Thoracic aorta (tissue), 2 donors: ENCODE results near the gene TBL3. TPM values are rescaled to one million over a fixed set of nuclear protein-coding genes. Genes with fewer than 3 reads are reported as not detected.

Experiments used
- ATAC-seq: fragments of 150-250 bp; one replicate; pipeline ENCODE4 v1.8.0; 2017; ENCODE audit warnings: low read depth; ENCODE audit not compliant: insufficient number of reproducible peaks, low FRiP score
- DNase-seq: peaks from one replicate; pipeline ENCODE4 v3.0.0-alpha.2; 2020; ENCODE audit warnings: low spot score
- H3K27ac ChIP-seq, 2 donors: fragments of 200-600 bp; sonication (generic); 1 replicate in 1 of 2; 2 replicates in 1 of 2; pipeline ENCODE4 v1.5.1; 2016; ENCODE audit warnings: mild to moderate bottlenecking in 2 of 2, moderate library complexity in 2 of 2
- H3K27me3 ChIP-seq: fragments of 200-600 bp; sonication (generic); replicated peaks from 2 replicates; pipeline ENCODE4 v1.6.0; 2016; ENCODE audit warnings: mild to moderate bottlenecking; ENCODE audit not compliant: insufficient read depth
- H3K36me3 ChIP-seq: fragments of 200-600 bp; sonication (generic); one replicate; pipeline ENCODE4 v1.5.1; 2016
- H3K4me1 ChIP-seq, 2 donors: fragments of 200-600 bp; sonication (generic); 1 replicate in 1 of 2; 2 replicates in 1 of 2; pipeline versions ENCODE4 v1.5.1 to v1.6.0; 2016; ENCODE audit warnings: low read depth in 2 of 2, mild to moderate bottlenecking in 1 of 2; ENCODE audit not compliant: control insufficient read depth in 1 of 2
- H3K4me3 ChIP-seq: fragments of 200-600 bp; sonication (generic); 2 replicates; pipeline ENCODE4 v1.5.1; 2016; ENCODE audit warnings: mild to moderate bottlenecking
- H3K9me3 ChIP-seq: fragments of 200-600 bp; sonication (generic); 2 replicates; pipeline ENCODE4 v1.5.1; 2016
- total RNA-seq, 2 donors: library from RNA; depleted of rRNA; stranded (reverse); fragments of >200 nt; gene quantifications; one replicate each; pipeline versions ENCODE4 v1.1.0 to v1.2.3, GENCODE V29; 2016
- TF ChIP-seq, protein P1 (sequence below): fragments of 200-600 bp; sonication (generic); IDR thresholded peaks from one replicate; pipeline ENCODE4 v1.5.1; 2019; ENCODE audit warnings: antibody characterized with exemption

TBL3 gene
- total RNA-seq, 2 donors from 2014 or later: 22.2 to 44.8 TPM

GRCh38 chr16:1941162-1942046 lies 30.4 kb upstream of the TBL3 start:
- Histone ChIP-seq H3K27ac (peak overlapping the region; percentile 2 to 90), H3K36me3 (peaks cover 36% of the 10 kb centered on the region), H3K4me3 (peak overlapping the region; percentile 97), H3K27me3 (no peaks in the 10 kb centered on the region), H3K9me3 (no peaks in the 10 kb centered on the region), H3K4me1 (peaks cover 3 to 13% of the 10 kb centered on the region in 2 donors)
- DNase-seq (no peak), ATAC-seq (no peak)
- TF ChIP-seq, protein P1, sequence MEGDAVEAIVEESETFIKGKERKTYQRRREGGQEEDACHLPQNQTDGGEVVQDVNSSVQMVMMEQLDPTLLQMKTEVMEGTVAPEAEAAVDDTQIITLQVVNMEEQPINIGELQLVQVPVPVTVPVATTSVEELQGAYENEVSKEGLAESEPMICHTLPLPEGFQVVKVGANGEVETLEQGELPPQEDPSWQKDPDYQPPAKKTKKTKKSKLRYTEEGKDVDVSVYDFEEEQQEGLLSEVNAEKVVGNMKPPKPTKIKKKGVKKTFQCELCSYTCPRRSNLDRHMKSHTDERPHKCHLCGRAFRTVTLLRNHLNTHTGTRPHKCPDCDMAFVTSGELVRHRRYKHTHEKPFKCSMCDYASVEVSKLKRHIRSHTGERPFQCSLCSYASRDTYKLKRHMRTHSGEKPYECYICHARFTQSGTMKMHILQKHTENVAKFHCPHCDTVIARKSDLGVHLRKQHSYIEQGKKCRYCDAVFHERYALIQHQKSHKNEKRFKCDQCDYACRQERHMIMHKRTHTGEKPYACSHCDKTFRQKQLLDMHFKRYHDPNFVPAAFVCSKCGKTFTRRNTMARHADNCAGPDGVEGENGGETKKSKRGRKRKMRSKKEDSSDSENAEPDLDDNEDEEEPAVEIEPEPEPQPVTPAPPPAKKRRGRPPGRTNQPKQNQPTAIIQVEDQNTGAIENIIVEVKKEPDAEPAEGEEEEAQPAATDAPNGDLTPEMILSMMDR: no peak

DNA sequence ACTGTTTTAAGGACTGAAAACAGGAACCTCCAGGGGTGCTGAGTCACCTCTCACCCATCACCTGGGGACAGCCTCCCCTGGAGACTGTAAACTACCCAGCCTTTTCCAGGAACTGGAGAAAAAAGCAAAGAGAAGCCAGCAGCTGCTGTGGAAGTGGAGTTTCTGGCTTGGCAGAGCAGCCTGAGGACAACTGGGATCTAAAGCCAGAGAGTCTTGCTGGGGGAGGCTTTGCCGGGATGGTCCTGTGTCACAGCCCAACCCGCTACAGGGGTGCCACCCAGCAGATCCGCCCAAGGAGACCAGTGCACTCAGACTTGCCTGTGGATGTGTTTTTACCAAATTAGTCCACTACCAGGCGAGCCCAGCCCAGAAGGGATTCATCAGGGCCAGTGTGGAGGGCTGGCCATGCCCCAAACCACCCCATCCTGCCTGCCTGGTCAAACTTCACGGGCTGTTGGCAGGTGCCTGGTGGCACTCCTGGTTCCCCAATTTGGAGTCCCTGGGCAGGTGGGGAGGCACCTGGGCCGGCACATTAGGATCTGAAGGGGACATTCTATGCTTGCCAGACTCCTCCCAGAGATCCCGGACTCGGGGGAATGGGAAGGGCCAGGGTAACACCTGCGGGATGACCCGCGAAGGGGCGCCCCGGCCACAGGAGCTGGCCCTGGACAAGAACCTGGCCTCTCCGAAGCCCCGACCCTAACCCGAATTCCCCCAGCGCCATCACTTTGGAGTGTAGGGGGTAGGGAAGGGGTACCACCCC lies 29.6 kb upstream of the TBL3 start:
- Histone ChIP-seq H3K27me3 (no peaks in the 10 kb centered on the region), H3K9me3 (no peaks in the 10 kb centered on the region), H3K27ac (peak overlapping the region; percentile 82 to 90), H3K4me1 (peaks cover 3 to 13% of the 10 kb centered on the region in 2 donors), H3K4me3 (peak overlapping the region; percentile 97), H3K36me3 (peaks cover 30% of the 10 kb centered on the region)
- no peak for ATAC-seq
- TF ChIP-seq, protein P1: no peak
- no peak for DNase-seq

DNA sequence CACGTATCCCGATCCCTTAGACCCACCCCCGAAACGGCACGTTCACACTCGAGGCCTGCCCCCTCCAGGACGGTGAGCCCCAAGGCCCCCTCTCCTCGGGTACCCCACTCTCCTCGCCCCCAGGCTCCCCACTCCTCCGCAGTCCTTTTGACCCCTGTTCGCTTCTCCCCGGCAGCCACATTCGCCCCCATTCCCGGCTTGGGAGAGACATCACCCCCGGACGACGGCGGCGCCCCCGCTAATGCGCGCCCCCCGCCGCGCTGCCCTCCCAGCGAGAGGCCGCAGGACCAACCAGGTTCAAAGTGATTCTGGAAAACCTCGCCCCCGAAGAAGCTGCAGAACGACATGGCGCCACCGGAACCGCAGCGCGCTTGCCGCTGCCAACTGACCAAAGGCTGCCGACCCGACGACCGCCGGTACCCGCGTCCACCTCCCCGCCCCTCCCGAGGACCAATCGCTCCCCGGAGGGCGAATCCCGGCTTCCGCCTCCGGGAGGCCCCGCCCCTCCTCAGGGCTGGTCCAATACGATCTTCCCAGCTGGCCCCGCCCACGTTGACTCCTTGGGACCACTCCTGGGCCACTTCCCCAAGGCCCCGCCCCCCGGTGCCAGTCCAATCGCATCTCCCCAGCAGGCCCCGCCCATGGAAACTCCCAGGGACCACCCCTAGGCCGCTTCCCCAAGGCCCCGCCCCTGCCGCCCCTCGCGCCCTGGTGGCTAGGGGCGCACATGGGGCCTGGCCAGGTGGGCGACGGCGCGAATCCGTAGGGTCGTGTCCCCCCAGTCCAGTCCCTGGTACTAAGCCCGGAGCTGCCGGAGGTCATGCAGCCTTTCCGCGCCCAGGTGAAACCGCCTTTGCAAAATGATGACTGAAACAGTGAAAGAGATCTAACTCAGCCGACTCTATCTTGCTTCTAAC lies 28.8 kb upstream of the TBL3 start, which contains the start of gene MSRB1:
TSS of gene MSRB1 (minus strand) at position 390 of the 917 bp plus-strand sequence. CDS start at position 347, 43 bp downstream.
- H3K9me3 ChIP-seq: no peaks in the 10 kb centered on the region
- peaks cover 27% of the 10 kb centered on the region for H3K36me3 ChIP-seq
- TF ChIP-seq, protein P1: no peak
- peak; percentile 95 for ATAC-seq
- peak within 1 kb of the TSS; percentile 82 to 90 for H3K27ac ChIP-seq
- H3K27me3 ChIP-seq: no peaks in the 10 kb centered on the region
- DNase-seq: peak; percentile 99
- peak within 1 kb of the TSS; percentile 97 for H3K4me3 ChIP-seq
- peaks cover 3 to 13% of the 10 kb centered on the region in 2 donors for H3K4me1 ChIP-seq

DNA sequence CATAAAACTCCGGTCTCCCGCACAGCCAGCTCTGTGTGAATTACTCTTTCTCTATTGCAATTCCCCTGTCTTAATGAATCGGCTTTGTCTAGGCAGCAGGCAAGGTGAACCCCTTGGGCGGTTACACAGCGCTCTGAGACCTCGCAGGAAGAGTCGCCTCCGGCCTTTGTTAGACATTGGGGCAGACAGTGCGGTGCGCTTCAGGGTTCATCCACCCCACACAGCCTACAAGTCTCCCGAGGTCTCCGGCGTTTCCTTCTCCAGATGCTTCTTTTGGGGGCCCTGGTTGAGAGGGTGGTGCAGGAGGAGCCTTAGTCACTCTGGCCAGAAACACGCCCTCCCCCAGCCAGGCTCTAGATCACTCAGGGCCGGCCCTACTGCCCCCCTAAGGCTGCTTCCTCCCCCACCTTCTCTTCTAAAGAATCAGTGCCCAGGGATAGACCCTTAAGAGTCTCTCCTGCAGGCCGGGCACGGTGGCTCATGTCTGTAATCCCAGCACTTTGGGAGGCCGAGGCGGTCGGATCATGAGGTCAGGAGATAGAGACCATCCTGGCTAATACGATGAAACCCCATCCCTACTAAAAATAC lies 27.1 kb upstream of the TBL3 start:
- DNase-seq: no peak
- Histone ChIP-seq H3K27me3 (no peaks in the 10 kb centered on the region), H3K4me3 (no peak overlapping the region), H3K36me3 (peaks cover 11% of the 10 kb centered on the region), H3K27ac (no peak overlapping the region), H3K4me1 (peaks cover 3 to 13% of the 10 kb centered on the region in 2 donors), H3K9me3 (no peaks in the 10 kb centered on the region)
- no peak for ATAC-seq
- TF ChIP-seq, protein P1: no peak
